LNCAP (cell line): ENCODE results near the gene HOXC5.

ENCODE experiments used
- TF ChIP-seq, protein P1 (sequence below): fragments of 450-650 bp; IDR thresholded peaks from 2 replicates; pipeline ENCODE4 v1.5.1; 2017; ENCODE audit warnings: mild to moderate bottlenecking

The HOXC5 gene

DNA sequence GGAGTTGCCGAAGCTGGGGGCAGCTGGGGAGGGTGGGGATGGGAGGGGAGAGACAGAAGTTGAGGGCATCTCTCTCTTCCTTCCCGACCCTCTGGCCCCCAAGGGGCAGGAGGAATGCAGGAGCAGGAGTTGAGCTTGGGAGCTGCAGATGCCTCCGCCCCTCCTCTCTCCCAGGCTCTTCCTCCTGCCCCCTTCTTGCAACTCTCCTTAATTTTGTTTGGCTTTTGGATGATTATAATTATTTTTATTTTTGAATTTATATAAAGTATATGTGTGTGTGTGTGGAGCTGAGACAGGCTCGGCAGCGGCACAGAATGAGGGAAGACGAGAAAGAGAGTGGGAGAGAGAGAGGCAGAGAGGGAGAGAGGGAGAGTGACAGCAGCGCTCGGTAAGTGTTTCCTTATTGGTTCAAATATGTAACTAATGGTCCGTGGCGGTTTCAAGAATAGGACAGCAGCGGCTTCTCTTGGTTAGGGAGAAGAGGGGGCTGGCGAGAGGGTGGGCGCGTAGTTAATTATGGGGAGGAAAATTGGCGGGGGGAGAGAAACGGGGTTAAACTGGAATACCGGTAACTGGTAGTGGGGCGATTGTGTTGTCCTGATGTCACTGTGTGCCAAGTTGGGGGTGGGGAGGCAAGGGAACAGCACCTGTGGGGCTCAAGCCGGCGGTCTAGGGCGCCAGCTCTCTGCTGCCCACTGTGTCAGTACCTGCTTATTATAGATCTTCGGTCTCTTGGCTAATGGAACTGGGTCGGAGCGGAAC is 15.6 kb upstream of the HOXC5 start:
- TF ChIP-seq, protein P1, sequence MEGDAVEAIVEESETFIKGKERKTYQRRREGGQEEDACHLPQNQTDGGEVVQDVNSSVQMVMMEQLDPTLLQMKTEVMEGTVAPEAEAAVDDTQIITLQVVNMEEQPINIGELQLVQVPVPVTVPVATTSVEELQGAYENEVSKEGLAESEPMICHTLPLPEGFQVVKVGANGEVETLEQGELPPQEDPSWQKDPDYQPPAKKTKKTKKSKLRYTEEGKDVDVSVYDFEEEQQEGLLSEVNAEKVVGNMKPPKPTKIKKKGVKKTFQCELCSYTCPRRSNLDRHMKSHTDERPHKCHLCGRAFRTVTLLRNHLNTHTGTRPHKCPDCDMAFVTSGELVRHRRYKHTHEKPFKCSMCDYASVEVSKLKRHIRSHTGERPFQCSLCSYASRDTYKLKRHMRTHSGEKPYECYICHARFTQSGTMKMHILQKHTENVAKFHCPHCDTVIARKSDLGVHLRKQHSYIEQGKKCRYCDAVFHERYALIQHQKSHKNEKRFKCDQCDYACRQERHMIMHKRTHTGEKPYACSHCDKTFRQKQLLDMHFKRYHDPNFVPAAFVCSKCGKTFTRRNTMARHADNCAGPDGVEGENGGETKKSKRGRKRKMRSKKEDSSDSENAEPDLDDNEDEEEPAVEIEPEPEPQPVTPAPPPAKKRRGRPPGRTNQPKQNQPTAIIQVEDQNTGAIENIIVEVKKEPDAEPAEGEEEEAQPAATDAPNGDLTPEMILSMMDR, result no peak; the same call in 1 of the 2 replicates

DNA sequence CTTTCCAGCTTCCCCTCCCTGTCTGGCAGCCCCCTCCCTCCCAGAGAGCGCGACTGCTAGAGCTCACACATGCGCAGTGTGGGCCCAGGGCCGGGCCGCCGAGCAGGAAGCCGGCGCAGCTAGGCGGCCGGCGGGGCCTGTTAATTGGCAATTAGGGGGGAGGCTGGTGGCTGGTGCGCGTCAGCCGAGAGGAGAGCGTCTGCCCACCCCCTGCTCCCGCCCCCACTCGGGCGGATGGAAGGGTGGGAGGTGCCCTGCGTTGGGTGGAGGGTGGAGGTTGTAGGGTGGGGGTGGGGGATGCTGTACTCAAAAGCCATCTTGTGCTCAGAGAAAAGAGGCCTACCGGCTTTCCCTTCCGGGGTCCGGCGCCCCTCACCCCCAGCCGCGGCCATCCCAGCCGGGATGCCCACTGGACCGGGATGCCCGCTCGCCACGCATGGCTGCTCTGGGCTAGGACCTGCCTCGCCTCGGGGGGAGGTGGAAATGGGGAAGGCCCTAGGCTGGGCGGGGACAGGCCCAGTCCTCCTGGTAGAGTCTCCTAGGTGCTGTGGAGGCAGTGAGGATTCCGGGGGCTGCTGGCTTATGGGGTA is 14.9 kb upstream of the HOXC5 start:
- TF ChIP-seq, protein P1, result no peak

DNA sequence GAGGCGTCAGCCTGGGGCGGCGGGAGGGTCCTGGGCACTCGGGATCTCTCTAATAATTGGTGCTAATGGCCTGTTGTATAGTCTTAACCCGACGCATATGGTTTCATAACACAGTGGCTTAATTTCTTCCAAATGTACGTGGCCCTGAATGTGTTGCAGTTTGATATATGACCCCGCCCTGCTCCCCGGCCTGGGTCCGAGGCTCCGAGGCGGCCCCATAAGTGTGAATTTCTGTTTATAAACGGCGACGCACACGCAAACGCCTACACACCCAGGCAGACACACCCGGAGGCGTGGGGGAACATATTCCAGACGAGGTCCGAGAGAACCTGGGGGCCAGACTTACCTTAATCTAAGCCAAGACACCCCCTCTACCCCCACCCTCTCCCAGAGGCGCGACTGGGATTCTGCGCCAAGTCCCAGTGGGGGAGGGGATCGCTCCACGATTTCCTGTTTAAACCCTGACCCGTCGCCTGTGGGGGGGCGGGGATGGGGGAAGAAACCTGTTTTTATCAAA is 14.3 kb upstream of the HOXC5 start:
- TF ChIP-seq, protein P1, result no peak

DNA sequence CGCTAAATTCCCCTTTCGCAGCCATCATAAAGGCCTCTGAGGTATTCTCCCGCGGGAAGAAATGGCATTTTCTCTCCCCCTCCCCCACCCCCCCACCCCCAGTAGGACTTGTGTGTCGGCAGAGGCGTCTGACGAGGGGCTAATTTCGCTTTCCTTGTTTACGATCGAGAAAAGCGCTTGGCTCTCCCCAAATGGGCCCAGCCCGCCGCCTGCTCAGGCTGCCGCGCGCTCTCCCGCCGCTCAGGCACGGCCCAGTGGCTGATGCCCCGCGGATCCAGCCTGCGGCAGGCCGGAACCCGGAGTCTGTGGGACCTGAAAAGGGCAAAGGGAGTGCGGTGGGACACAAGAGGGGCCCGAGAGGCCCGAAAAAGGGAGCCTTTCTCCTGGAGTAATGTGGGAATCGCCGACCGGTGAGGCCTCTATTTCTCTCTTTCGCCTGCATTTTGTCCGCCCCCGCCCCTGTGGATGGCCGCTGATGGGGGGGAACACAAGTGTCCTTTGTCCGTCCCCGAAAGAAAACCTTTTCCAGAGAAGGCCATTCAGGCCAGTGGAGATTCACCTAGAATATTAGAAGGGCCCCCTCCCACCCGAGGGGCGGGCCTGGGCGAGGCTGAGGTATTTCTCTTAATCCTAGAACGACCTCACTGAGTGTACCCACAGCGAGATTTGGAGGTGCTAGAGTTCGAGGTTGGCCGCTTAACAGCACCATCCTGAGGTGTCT is 13.6 kb upstream of the HOXC5 start:
- TF ChIP-seq, protein P1, result no peak

DNA sequence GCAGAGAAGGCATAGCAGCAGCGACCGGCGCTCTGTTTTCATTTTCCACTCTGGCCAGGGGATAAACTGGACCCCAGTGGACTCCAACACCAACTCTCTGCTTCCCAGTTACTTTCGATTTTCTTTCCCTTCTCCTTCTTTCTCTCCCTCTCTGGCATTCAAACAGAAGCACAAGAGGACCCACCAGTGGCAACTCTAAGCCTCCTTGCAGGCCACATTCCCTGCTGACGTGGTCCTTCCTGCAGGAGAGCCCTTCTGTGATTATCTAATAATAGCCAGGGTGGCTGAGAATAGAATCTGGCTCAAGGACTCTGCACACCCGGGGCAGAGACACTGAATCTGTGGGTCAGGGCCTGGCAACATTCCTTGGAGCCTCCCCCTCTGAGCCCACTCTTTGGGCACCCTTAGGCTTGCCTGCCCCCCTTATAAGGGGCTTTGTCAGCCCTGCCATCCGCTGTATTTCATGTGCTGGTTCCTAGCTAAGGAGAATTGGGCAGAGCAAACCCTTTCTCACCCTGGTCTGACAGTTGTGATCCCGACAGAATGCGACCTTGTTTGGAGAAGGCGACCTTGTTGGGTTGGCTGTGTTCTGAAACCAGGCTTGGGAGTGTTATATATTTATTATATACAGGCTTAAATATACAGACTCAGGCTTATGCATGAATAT is 12.8 kb upstream of the HOXC5 start:
- TF ChIP-seq, protein P1, result no peak

DNA sequence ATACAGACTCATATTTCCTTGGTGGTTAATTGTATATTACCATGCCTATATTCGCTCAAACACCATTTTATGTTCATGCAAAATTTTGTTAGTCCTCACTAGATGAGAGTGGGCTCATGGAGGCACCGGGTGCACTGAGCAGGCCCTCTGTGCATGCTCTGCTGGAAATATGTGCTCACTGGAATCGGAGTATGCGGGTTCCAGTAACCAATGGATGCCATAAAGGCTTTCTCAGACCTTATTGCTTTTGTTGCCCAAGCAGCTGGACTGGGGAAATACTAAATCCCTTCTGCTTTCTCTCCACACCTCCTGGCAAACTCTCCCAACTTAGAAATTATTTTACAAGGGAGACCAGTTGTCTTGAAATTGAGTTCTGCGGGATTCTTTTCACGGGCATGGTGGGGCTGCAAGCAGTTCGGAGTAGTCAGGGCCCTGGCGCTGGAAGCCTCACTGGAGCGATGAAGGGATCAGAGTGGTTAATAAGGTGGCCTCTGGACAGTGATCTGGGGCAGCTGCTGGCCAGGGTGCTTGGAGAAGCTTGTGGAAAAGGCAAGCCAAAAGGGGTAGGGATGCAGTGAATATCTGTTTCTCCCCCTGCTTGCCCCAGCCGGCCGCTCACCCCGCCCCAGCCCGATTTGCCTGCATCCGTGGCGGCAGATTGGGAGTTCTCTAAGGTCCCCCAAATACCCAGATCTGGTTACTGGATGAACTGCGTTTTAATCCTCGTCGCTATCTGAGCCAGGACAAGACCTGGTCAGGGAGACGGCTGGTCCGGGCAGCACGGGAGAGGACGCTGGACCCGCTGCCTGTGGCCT is 12.1 kb upstream of the HOXC5 start:
- TF ChIP-seq, protein P1, result no peak
